Motor neuron (in vitro differentiated cells): ENCODE measurements around the gene SEMG1. TPM values are rescaled to one million over a fixed set of nuclear protein-coding genes. Genes with fewer than 3 reads are reported as not detected.
A peak's percentile ranks its signal among the peaks of the same experiment; 100 is the strongest.

Experiments
- ATAC-seq, 8 experiments: fragments of 200-7000 bp; cut with Tn5 transposase; replicated peaks in 6 of 8; 2 replicates each; pipeline ENCODE4 v1.8.0; 2021; ENCODE audit warnings: mild to moderate bottlenecking in 8 of 8, moderate library complexity in 8 of 8
- H3K27ac ChIP-seq, 2 donors: fragments of 250-450 bp; sonication (Bioruptor Pico); 2 replicates each; pipeline ENCODE4 v1.9.0; 2021; ENCODE audit warnings: antibody characterized with exemption in 2 of 2, mild to moderate bottlenecking in 2 of 2, moderate library complexity in 1 of 2
- H3K4me1 ChIP-seq, 2 donors: fragments of 250-450 bp; sonication (Bioruptor Pico); replicated peaks in 1 of 2; 2 replicates each; pipeline ENCODE4 v1.6.1; 2021; ENCODE audit warnings: antibody characterized with exemption in 2 of 2, mild to moderate bottlenecking in 2 of 2, moderate library complexity in 1 of 2
- H3K4me3 ChIP-seq, 5 donors: fragments of 250-450 bp; sonication (Bioruptor Pico); 2 replicates each; pipeline ENCODE4 v1.9.0; 2021; ENCODE audit warnings: antibody characterized with exemption in 5 of 5, mild to moderate bottlenecking in 5 of 5, moderate library complexity in 4 of 5
- WGBS, 10 experiments: fragments of 450-650 bp; shearing (Covaris generic); methylation state at CpG; one replicate each; pipeline ENCODE4 v1.0.0; 2022; 5-methylcytosine and 5-hydroxymethylcytosine counted together
- in situ Hi-C, 9 experiments: fragments of 400-800 bp; cut with MboI; loops; one replicate each; pipeline ENCODE4 v1.15.0; 2021; ENCODE audit warnings: low sequenced_read_pairs in 9 of 9, low pct_unique_long_range_greater_than_20kb in 2 of 9; ENCODE audit not compliant: unreplicated experiment in 9 of 9
- total RNA-seq, 8 experiments: library from RNA; unstranded; fragments of 300-600 nt; gene quantifications; 2 replicates each; pipeline versions ENCODE4 v1.2.3 to v1.2.4, GENCODE V29; 2022

Gene SEMG1
- total RNA-seq, 8 experiments from 2014 or later = 0.05 TPM; not detected in 7

DNA sequence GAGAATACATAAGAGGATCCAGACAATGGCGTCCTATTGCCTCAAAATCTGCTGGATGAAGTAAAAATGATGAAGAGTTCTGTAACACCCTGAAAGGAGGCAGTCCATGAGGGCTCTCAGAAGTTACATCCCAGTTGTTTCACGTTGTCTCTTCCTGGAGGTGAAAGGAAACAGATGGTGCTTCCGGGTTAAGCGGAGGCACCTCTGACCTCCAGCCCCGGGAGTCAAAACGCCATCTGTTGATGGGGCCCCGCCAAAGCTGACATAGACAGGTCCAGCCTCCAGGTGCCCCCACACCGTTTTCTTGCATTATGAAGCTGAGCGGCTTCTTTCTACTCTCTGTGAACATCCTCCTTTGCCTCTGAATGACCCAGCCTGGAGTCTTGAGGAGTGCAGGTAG is 23.8 kb downstream of the SEMG1 start:
- Histone ChIP-seq H3K4me1 (no peaks in the 10 kb centered on the region), H3K4me3 (no peak overlapping the region), H3K27ac (no peak overlapping the region)
- WGBS, 10 experiments = 45 to 93% (median 85%) methylated on average over 1 to 9 of the region's 9 CpGs; no CpG with 5 or more reads in 2 of the 10 experiments
- in situ Hi-C loops = no loop called here
- ATAC-seq = no peak

DNA sequence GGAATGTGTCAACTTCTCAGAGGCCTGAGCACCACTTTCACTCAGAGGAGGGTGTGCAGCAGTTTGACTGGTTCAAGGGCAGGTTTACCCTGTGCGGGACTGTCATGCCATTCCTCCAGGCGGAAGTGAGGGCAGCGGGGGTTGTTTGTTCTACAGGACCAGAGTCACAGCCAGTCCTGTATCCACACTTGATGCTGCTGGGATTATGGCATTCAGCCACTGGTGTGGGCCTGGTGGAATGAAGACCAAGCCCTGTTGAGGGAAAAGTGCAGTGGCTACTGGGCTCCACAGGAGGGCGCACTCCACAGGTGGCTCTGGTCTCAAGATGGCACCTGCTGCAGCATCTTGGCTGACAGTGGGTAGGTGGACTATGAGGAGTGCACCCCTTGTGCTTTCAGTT is 29.2 kb downstream of the SEMG1 start:
- ATAC-seq = no peak

DNA sequence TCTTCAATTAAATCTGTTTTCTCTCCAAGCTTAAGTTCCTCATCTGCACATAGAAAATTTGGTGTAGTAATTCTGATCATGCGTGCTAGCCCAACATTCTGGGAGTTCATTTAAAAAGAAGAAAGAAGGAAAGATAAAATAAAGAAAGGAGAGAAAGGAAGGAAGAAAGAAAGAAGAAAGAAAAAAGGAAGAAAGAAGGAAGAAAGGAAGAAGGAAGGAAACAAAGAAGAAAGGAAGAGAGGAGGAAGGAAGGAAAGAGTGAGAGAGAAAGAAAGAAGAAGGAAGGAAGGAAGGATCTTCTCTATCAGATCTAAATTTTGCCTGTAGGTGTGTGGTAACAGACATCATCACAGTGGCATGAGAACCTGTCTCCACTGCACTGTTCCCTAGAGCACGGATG is 31.3 kb downstream of the SEMG1 start:
- Histone ChIP-seq H3K27ac (no peak overlapping the region), H3K4me3 (no peak overlapping the region), H3K4me1 (no peaks in the 10 kb centered on the region)
- in situ Hi-C loops = no loop called here
- ATAC-seq = no peak
- 43 to 100% (median 90%) methylated on average over 1 to 2 of the region's 2 CpGs; no CpG with 5 or more reads in 1 of the 10 experiments for WGBS, 10 experiments

More for the DNA sequence above, 29.2 kb downstream of the SEMG1 start:
- H3K27ac ChIP-seq = no peak overlapping the region
- in situ Hi-C loops = no loop called here
- WGBS, 10 experiments = 80 to 100% (median 100%) methylated on average over 1 to 4 of the region's 4 CpGs; no CpG with 5 or more reads in 7 of the 10 experiments
- H3K4me3 ChIP-seq = no peak overlapping the region
- H3K4me1 ChIP-seq = no peaks in the 10 kb centered on the region

DNA sequence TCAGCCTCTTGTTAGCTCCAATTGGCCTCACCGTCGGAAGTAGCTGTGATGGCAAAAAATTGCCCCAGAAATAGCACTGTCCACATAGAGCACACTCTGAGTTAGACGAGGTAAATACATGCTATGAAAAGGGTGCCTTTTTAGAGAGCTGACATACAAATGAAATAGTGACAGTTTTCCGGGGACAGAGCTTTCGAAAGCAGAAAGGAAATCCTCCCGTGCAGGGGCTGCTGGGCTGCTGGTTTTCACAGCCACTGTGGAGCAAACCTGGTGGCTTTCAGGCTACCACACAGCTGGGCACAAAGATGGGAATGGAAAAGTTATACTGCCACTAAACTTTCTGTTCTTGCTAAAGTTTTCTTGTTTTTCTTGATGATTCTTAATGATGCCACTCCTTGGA is 39.3 kb downstream of the SEMG1 start:
- WGBS, 10 experiments = 40 to 100% (median 74%) methylated on average over 1 to 6 of the region's 6 CpGs; no CpG with 5 or more reads in 1 of the 10 experiments
- in situ Hi-C loops = no loop called here

DNA sequence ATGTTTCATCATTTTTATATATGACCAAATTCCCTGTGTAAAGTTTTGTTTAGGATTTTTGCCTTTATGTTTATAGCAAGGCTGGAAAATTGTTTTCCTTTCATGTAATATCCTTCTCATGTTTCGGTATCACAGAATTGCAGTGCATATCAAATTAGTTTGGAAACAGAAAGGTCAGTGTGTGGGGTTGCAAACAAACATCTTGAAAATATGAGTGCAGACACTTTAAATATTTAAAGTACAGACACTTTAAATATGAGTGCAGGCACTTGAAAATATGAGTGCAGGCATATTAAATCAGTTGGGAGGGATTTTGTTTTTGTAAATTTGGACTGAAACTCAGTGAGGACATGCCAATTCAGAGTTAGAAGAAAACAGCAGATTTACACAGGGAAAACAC is 41.0 kb downstream of the SEMG1 start:
- in situ Hi-C loops = no loop called here
- ATAC-seq = peak in 1 of 8 experiments; percentile 36
- no peaks in the 10 kb centered on the region for H3K4me1 ChIP-seq
- H3K27ac ChIP-seq = no peak overlapping the region
- no peak overlapping the region for H3K4me3 ChIP-seq
- 25 to 100% (median 100%) methylated on average over 1 of the region's 1 CpG; no CpG with 5 or more reads in 4 of the 10 experiments for WGBS, 10 experiments

More for the DNA sequence above, 39.3 kb downstream of the SEMG1 start:
- no peak overlapping the region for H3K4me3 ChIP-seq
- H3K27ac ChIP-seq = no peak overlapping the region
- ATAC-seq = no peak
- no peaks in the 10 kb centered on the region for H3K4me1 ChIP-seq

DNA sequence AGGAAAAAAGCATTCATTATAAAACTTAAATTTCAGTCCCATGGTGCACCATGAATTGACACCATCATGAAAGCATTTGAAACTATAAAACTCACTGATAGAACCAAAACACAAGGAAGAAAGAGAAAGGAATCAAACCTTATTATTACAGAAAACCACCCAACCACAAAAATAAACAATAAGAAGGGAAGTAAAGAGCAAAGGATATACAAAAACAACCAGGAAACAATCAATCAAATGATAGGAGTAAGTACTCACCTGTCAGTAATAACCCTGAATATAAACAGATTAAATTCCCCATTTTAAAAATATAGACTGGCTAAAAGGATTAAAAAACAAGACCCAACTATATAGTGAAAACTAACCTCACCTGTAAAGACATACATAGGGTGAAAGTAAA is 41.8 kb downstream of the SEMG1 start:
- in situ Hi-C loops = no loop called here
- no peak for ATAC-seq
- no peak overlapping the region for H3K27ac ChIP-seq
- no peak overlapping the region for H3K4me3 ChIP-seq
- no peaks in the 10 kb centered on the region for H3K4me1 ChIP-seq

DNA sequence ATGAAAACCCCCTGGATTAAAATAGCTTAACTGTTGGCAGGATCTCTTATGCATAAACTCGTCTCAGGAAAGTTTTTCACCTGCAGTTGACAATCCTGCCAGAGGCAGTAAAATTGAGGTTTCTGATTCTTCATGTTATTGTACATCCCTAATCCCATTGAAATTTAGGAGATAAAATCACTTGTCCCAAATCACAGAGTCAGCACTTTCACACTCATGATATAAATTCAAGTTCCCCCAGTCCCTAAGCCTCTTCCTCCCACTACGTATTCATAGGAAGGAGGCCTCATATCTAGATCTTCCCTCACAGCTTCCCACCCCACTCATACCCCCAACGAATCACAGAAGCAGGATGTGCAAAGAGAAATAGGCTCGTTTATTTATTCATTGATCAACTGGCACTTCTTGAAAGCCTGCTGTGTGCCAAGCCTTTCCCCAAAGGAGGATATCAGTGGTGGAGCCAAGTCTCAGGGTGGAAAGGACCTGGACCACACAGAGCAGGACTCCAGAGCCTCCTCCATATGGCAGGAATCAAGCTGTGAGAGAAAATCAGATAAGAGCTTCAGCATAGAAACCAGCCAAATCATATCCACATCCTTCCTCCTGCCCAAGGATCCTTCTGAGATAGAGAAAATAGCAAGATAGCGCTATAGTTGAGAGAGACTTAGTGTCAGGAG is 45.2 kb downstream of the SEMG1 start:
- 0 to 94% (median 80%) methylated on average over 1 to 4 of the region's 5 CpGs; no CpG with 5 or more reads in 1 of the 10 experiments for WGBS, 10 experiments
- no peak for ATAC-seq
- Histone ChIP-seq H3K4me3 (no peak overlapping the region), H3K4me1 (peaks cover 0 to 4% of the 10 kb centered on the region in 2 donors), H3K27ac (no peak overlapping the region)
- in situ Hi-C loops = no loop called here

DNA sequence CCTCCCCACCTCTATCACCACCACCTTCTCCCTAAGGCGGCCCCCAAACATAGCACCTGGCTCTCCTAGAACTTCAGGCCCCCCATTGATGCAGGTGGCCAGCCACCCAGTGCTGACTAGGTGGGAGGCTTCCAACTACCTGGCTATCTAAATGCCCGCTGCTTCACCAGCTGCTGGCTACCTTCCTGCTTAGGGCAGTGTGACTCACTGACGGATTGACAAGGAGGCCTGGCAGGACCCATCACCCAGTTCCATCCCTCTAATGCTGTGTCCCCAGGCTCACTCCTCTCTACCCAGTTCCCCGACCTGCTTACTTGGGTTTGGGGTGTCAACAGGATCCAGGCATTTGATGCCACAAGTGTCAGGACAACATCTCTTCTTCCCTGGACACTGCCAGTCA is 46.4 kb downstream of the SEMG1 start:
- ATAC-seq = no peak
- peaks cover 9 to 11% of the 10 kb centered on the region in 2 donors for H3K4me1 ChIP-seq
- in situ Hi-C loops = no loop called here
- 0 to 80% methylated on average over 1 of the region's 4 CpGs; no CpG with 5 or more reads in 8 of the 10 experiments for WGBS, 10 experiments
- no peak overlapping the region for H3K27ac ChIP-seq
- H3K4me3 ChIP-seq = no peak overlapping the region

DNA sequence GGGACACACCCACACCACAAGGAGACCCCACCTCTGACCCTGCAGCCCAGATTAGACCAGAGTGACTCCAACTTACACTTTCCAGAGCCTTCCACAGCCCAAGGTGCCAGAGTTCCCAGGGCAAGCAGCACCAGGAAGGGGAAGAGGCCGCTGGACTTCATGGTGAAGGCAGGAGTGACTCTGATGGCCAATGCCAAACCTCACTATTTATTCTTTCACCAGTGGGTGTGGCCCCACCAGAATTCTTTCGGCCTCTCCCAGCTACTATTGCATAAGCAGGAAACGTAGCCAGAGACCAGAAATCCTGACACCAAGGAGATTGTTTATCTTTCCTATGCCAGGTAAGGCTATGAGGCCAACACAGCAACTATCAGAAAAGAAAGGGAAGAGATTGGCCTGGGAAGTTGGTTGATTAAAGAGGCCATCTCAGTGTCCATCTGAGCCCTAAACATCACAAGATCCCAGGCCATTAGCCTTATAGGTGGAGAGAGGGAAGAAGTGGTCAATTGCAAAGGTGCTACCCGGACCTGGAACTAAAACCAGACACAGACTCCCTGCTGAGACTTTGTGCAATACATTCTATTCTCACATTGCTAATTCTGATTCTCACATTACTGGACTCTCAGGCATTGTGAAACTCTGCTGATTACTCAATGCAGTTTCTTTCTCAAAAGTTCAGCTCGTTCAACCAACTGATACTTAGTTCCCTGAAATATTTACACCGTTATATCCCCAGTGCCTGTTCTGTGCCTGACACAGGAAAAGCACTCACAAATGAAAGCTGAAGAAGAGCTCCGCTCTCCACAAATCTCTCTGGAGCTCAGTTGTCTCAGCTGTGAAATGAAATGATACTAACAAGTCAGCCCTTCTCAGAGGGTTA is 47.8 kb downstream of the SEMG1 start, which contains the start of gene SLPI:
TSS of gene SLPI (minus strand) at position 182 of the 880 bp plus-strand sequence. CDS start at position 161, 21 bp downstream.
- WGBS, 10 experiments = 0 to 100% (median 77%) methylated on average over 1 to 5 of the region's 7 CpGs
- ATAC-seq = peak in 3 of 8 experiments; percentile 83 to 88 (median 88)

DNA sequence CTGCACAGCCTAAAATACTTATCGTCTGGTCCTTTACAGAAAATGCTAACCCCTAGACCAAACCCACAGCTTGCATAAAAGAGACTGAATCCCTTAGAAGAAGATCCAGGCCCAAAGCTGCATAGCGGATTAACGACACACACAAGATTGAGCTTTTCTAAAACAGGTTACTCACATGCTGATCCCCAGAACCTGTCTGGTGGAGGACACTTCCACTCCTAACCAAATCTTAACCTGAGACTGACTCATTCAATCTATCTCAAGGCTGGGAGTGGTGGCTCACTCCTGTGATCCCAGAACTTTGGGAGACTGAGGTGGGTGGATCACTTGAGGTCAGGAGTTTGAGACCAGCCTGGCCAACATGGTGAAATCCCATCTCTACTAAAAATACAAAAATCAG is 50.3 kb downstream of the SEMG1 start:
- no peak overlapping the region for H3K27ac ChIP-seq

More for the DNA sequence above, 47.8 kb downstream of the SEMG1 start, which contains the start of gene SLPI:
- peaks cover 21% of the 10 kb centered on the region in 2 donors for H3K4me1 ChIP-seq
- in situ Hi-C loops = no loop called here
- H3K4me3 ChIP-seq = no peak within 1 kb of the TSS
- H3K27ac ChIP-seq = no peak within 1 kb of the TSS

DNA sequence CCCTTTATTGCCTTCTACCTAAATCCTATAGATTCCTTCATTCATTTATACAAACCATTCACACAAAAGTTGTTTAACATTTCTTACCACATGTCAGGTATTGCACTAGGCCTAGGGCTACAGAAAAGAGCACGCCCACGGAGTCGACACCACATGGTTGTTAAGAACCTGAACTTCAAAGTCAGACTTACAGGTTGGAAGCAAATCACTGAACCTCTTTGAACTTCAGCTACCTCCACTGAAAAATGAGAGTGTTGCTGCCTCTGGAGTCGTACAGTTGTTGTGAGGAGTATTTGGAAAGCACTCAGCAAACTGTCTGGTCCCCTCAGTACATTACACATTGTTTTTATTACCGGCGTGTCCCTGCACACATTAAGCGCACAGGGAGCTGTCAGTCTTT is 50.9 kb downstream of the SEMG1 start:
- Histone ChIP-seq H3K4me1 (peaks cover 21% of the 10 kb centered on the region in 2 donors), H3K27ac (peak overlapping the region in 1 of 2 donors; percentile 42), H3K4me3 (no peak overlapping the region)
- peak in 3 of 8 experiments; percentile 15 to 26 (median 24) for ATAC-seq
- 30 to 94% (median 68%) methylated on average over 2 to 7 of the region's 7 CpGs; no CpG with 5 or more reads in 2 of the 10 experiments for WGBS, 10 experiments
- in situ Hi-C loops = no loop called here

More for the DNA sequence above, 50.3 kb downstream of the SEMG1 start:
- no peak for ATAC-seq
- 80 to 100% (median 86%) methylated on average over 1 to 3 of the region's 3 CpGs; no CpG with 5 or more reads in 4 of the 10 experiments for WGBS, 10 experiments
- Histone ChIP-seq H3K4me3 (no peak overlapping the region), H3K4me1 (peaks cover 21% of the 10 kb centered on the region in 2 donors)
- in situ Hi-C loops = no loop called here

DNA sequence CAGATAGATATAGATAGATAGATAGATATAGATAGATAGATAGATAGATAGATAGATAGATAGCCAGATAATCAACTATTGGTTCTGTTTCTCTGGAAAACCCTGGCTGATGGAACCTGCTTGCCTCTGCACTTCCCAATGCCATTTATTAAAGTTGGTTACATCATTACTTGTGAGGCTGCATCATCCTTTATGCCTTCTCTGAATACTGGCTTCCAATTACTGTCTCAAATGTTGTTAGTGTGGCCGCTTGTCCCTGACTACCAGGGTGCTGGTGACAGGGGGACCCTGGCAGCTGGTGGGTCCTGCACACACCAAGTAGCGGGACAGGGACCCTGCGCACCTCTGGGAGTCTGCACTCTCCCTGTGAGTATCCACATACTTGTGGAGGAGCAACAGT is 51.4 kb downstream of the SEMG1 start:
- Histone ChIP-seq H3K4me3 (no peak overlapping the region), H3K4me1 (peaks cover 21% of the 10 kb centered on the region in 2 donors), H3K27ac (peak overlapping the region; percentile 21 to 47)
- in situ Hi-C loops = no loop called here
- ATAC-seq = peak in 5 of 8 experiments; percentile 61 to 97 (median 89)
- 14 to 89% (median 69%) methylated on average over 1 to 3 of the region's 3 CpGs; no CpG with 5 or more reads in 3 of the 10 experiments for WGBS, 10 experiments

DNA sequence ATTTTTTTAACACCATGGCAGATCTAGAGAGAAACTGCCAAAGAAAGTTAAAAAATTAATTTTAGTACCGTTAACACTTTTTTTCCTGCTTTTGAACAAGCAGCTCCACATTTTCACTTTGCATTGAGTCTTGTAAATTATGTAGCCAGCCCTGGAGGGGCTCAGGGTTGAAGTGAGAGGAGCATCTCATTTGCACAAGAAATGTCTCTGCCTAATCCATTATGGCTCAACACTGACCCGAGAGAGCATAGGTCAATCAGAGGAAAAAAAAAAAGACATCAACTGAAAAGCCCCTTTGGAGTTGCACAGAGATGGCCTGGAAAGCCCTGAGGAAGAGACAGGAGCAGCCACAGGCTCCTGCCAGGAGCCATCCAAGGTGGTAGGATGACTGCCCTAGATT is 51.8 kb downstream of the SEMG1 start:
- Histone ChIP-seq H3K4me1 (peaks cover 21% of the 10 kb centered on the region in 2 donors), H3K4me3 (no peak overlapping the region), H3K27ac (peak overlapping the region; percentile 21 to 47)
- ATAC-seq = peak in 5 of 8 experiments; percentile 21 to 57 (median 50)
- in situ Hi-C loops = no loop called here
- WGBS, 10 experiments = 0 to 19% (median 5%) methylated on average over 1 to 2 of the region's 2 CpGs; no CpG with 5 or more reads in 3 of the 10 experiments
